HEK293 (cell line): ENCODE measurements around the gene PAQR6.

Experiments used
- CTCF ChIA-PET: fragments of 350-600 bp; formaldehyde crosslinking; extraction: SDS; loops from one replicate; lab custom pipeline; 2021; ENCODE audit warnings: antibody characterized with exemption; lab: Yijun Ruan, JAX
- POLR2A ChIA-PET: fragments of 300-600 bp; formaldehyde crosslinking; extraction: SDS; loops from one replicate; lab custom pipeline; 2020; ENCODE audit warnings: antibody characterized with exemption, inconsistent platforms; lab: Yijun Ruan, JAX
- H3K27ac ChIP-seq: fragments of 200-500 bp; sonication (Bioruptor generic); 2 replicates; pipeline ENCODE4 v1.5.1; 2014; ENCODE audit warnings: low read depth, low read length, control low read depth, inconsistent platforms; ENCODE audit errors: extremely low read depth
- H3K36me3 ChIP-seq, 2 experiments: fragments of 200-500 bp in 1 of 2; sonication (Bioruptor generic) in 1 of 2; 1 replicate in 1 of 2; 2 replicates in 1 of 2; pipeline ENCODE4 v1.5.1; 2014 to 2017; ENCODE audit warnings: inconsistent platforms in 2 of 2, low read length in 2 of 2; ENCODE audit not compliant: control insufficient read depth in 2 of 2, insufficient read depth in 1 of 2
- H3K4me1 ChIP-seq: fragments of 200-500 bp; sonication (Bioruptor generic); 2 replicates; pipeline ENCODE4 v1.5.1; 2014; ENCODE audit warnings: mild to moderate bottlenecking, low read length, inconsistent platforms; ENCODE audit not compliant: control insufficient read depth, insufficient read depth
- H3K4me3 ChIP-seq: 2 replicates; pipeline ENCODE4 v1.5.1; 2011; ENCODE audit warnings: low read depth, mild to moderate bottlenecking, control low read depth, low read length, moderate library complexity
- H3K9me3 ChIP-seq: fragments of 200-500 bp; sonication (Bioruptor generic); 2 replicates; pipeline ENCODE4 v1.5.1; 2014; ENCODE audit warnings: low read depth, low read length, inconsistent platforms; ENCODE audit not compliant: control insufficient read depth, insufficient read depth
- GLIS2 ChIP-seq: fragments of 450-650 bp; formaldehyde crosslinking; IDR thresholded peaks from 2 replicates; pipeline ENCODE4 v1.5.1; 2016; ENCODE audit warnings: missing biosample characterization, missing genetic modification characterization
- HOXC10 ChIP-seq: sonication (generic); formaldehyde crosslinking; IDR thresholded peaks from 2 replicates; pipeline ENCODE4 v1.8.1; 2023; ENCODE audit warnings: mild to moderate bottlenecking, missing genetic modification reagents
- OSR2 ChIP-seq: fragments of 450-650 bp; formaldehyde crosslinking; IDR thresholded peaks from 2 replicates; pipeline ENCODE4 v1.5.1; 2016; ENCODE audit warnings: missing biosample characterization, missing genetic modification characterization
- PRDM1 ChIP-seq: fragments of 450-650 bp; formaldehyde crosslinking; IDR thresholded peaks from 2 replicates; pipeline ENCODE4; 2016; ENCODE audit warnings: missing biosample characterization, missing genetic modification characterization
- YY2 ChIP-seq: fragments of 450-650 bp; formaldehyde crosslinking; IDR thresholded peaks from 2 replicates; pipeline ENCODE4 v1.5.1; 2016; ENCODE audit warnings: missing biosample characterization, missing genetic modification characterization
- ZBTB17 ChIP-seq: fragments of 450-650 bp; formaldehyde crosslinking; IDR thresholded peaks from 2 replicates; pipeline ENCODE4 v1.5.1; 2016; ENCODE audit warnings: missing biosample characterization, missing genetic modification characterization
- ZBTB49 ChIP-seq: fragments of 450-650 bp; formaldehyde crosslinking; IDR thresholded peaks from 2 replicates; pipeline ENCODE4 v1.5.1; 2016; ENCODE audit warnings: missing biosample characterization, missing genetic modification characterization, low read depth
- ZFP37 ChIP-seq: fragments of 450-650 bp; formaldehyde crosslinking; IDR thresholded peaks from 2 replicates; pipeline ENCODE4 v1.5.1; 2016; ENCODE audit warnings: missing biosample characterization, missing genetic modification characterization
- ZNF175 ChIP-seq: fragments of 450-650 bp; formaldehyde crosslinking; IDR thresholded peaks from 2 replicates; pipeline ENCODE4 v1.5.1; 2016; ENCODE audit warnings: missing biosample characterization, missing genetic modification characterization
- ZNF19 ChIP-seq: fragments of 450-650 bp; formaldehyde crosslinking; IDR thresholded peaks from 2 replicates; pipeline ENCODE4; 2016; ENCODE audit warnings: missing biosample characterization, missing genetic modification characterization, low read depth
- ZNF223 ChIP-seq: fragments of 450-650 bp; formaldehyde crosslinking; IDR thresholded peaks from 2 replicates; pipeline ENCODE4 v1.5.1; 2016; ENCODE audit warnings: missing biosample characterization, missing genetic modification characterization
- ZNF335 ChIP-seq: fragments of 450-650 bp; formaldehyde crosslinking; conservative IDR thresholded peaks from 2 replicates; pipeline ENCODE4 v1.5.1; 2016; ENCODE audit warnings: missing biosample characterization, missing genetic modification characterization
- ZNF394 ChIP-seq: fragments of 450-650 bp; formaldehyde crosslinking; IDR thresholded peaks from 2 replicates; pipeline ENCODE4 v1.5.1; 2016; ENCODE audit warnings: missing biosample characterization, missing genetic modification characterization, mild to moderate bottlenecking, moderate library complexity, borderline replicate concordance
- ZNF416 ChIP-seq: fragments of 450-650 bp; formaldehyde crosslinking; IDR thresholded peaks from 2 replicates; pipeline ENCODE4 v1.5.1; 2016; ENCODE audit warnings: missing biosample characterization, missing genetic modification characterization
- ZNF433 ChIP-seq: fragments of 450-650 bp; formaldehyde crosslinking; IDR thresholded peaks from 2 replicates; pipeline ENCODE4 v1.5.1; 2016; ENCODE audit warnings: missing biosample characterization, missing genetic modification characterization, low read depth
- ZNF473 ChIP-seq: fragments of 450-650 bp; formaldehyde crosslinking; IDR thresholded peaks from 2 replicates; pipeline ENCODE4 v1.5.1; 2017; ENCODE audit warnings: missing biosample characterization, missing genetic modification characterization
- ZNF48 ChIP-seq: fragments of 450-650 bp; formaldehyde crosslinking; IDR thresholded peaks from 2 replicates; pipeline ENCODE4 v1.5.1; 2016; ENCODE audit warnings: missing biosample characterization, missing genetic modification characterization
- ZNF549 ChIP-seq: fragments of 450-650 bp; IDR thresholded peaks from 2 replicates; pipeline ENCODE4 v1.5.1; 2018; ENCODE audit warnings: missing biosample characterization, missing genetic modification characterization, mild to moderate bottlenecking, inconsistent platforms, moderate library complexity
- ZNF600 ChIP-seq: fragments of 450-650 bp; formaldehyde crosslinking; IDR thresholded peaks from 2 replicates; pipeline ENCODE4 v1.5.1; 2016; ENCODE audit warnings: missing biosample characterization, missing genetic modification characterization
- ZNF623 ChIP-seq: fragments of 450-650 bp; formaldehyde crosslinking; IDR thresholded peaks from 2 replicates; pipeline ENCODE4 v1.5.1; 2016; ENCODE audit warnings: missing biosample characterization, missing genetic modification characterization
- ZNF76 ChIP-seq: fragments of 450-650 bp; formaldehyde crosslinking; IDR thresholded peaks from 2 replicates; pipeline ENCODE4; 2016; ENCODE audit warnings: low read depth, missing biosample characterization, missing genetic modification characterization, borderline replicate concordance
- ZSCAN16 ChIP-seq: fragments of 450-650 bp; formaldehyde crosslinking; IDR thresholded peaks from 2 replicates; pipeline ENCODE4 v1.5.1; 2016; ENCODE audit warnings: missing biosample characterization, missing genetic modification characterization
- TF ChIP-seq, protein P1 (sequence below): fragments of 450-650 bp; formaldehyde crosslinking; IDR thresholded peaks from 2 replicates; pipeline ENCODE4 v1.5.1; 2016; ENCODE audit warnings: missing biosample characterization, missing genetic modification characterization
- TF ChIP-seq, protein P2 (sequence below): fragments of 450-650 bp; formaldehyde crosslinking; IDR thresholded peaks from 2 replicates; pipeline ENCODE4 v1.5.1; 2016; ENCODE audit warnings: missing biosample characterization, missing genetic modification characterization
- TF ChIP-seq, protein P3 (sequence below): fragments of 450-650 bp; formaldehyde crosslinking; IDR thresholded peaks from 2 replicates; pipeline ENCODE4 v1.5.1; 2016; ENCODE audit warnings: missing biosample characterization, missing genetic modification characterization, borderline replicate concordance

PAQR6 gene

DNA sequence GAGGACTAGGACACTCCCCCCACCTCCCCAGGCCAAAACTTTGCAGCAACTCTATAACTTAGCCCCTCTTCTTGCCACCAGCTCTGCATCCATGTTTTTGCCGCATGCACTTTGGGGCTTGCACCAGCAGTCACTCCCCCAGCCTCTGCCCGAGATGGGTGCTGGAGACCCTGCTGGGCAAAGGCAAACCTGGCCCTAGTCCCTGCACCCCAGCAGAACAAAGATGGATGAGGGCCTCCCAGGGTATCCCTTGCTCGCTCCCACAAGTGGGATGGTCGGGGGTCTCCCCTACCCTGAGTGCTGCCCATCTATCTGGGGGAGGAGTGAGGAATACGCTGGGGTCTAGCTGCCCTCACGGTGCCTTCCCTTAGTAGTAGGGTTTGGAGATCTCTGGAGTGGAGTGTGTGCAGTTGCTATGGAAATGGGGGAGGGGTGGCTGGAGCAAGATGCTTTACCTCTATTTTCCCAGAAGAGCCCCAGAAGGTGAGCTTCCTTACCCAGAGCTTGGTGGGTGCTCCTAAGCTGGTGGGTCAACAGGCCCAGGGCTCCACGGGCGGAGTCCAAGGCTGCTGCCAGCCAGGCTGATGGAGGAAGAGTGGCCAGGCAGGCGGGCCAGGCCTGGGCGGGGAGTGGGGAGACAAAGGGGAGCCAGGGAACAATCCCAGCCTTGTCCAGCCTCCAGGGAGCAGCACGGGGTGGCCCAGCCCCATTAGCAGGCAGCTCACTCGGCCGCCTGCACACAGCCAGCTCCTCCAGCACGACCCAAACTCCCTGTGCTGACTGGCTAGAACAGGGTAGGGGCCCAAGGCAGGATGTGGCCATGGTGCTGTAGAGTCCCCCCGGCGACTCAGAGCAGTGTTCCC is at the start of gene PAQR6:
Gene PAQR6, minus strand, starts transcription at position 597 of the 863 bp plus-strand sequence. CDS start 1,325 bp downstream, outside the sequence.
- H3K36me3 ChIP-seq, result peaks cover 0 to 47% of the 10 kb centered on the region in 2 experiments; a peak in 1 of 3 replicates
- TF ChIP-seq ZBTB17 (0 out of 2 replicates have a peak, but pooled peaks have one; percentile 10), ZNF600 (tag by site-specific recombination) (peak; percentile 95), ZSCAN16 (tag by site-specific recombination) (no peak), GLIS2 (tag by site-specific recombination) (peak; percentile 46)
- H3K4me3 ChIP-seq, result no peak within 1 kb of the TSS
- no peaks in the 10 kb centered on the region for H3K4me1 ChIP-seq
- ChIA-PET POLR2A (interaction anchor here (0.6 to 1.8 kb wide), 3 partner anchors 12 to 34 kb away, joined by 3 to 5 read pairs (median 5); partner anchors contain the start of gene PMF1), CTCF (interaction anchor here (0.5 to 0.9 kb wide), 4 partner anchors 23 to 151 kb away, joined by 3 to 4 read pairs (median 3); partner anchors contain the start of gene SMG5)
- H3K9me3 ChIP-seq, result no peaks in the 10 kb centered on the region
- H3K27ac ChIP-seq, result no peak within 1 kb of the TSS

DNA sequence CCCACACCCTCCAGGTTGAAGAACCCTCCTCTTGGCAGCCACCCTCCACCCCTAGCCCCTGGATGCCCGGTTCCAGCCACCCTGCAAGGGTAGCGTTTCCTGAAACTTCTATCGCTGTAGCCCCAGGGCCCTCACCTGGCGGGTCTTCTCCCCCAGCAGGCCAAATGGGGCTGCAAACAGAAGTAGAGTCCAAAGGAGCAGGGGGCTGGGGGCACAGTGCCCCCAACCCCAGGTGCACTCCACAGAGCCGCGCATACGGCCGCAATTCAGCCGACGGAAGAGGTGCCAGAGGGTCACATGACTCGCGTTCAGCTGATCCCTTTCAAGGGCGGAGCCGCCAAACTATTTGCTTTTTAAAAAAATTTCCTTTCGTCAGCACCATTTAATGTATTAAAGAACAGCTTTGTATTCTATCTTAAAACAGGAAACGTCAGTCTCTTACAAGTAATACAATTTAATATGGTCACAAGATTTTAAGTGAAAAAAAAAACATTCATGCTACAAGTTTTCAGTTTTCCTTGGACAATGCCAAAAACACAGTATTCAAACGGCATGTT is 47.6 kb upstream of the PAQR6 start, which contains the start of gene GLMP:
Gene GLMP, minus strand, starts transcription at position 289 of the 557 bp plus-strand sequence. Its CDS starts 34 bp downstream, at position 255.
- Histone ChIP-seq H3K36me3 (peaks cover 0 to 34% of the 10 kb centered on the region in 2 experiments; a peak in 1 of 3 replicates), H3K4me3 (peak within 1 kb of the TSS; percentile 66), H3K27ac (no peak within 1 kb of the TSS; the same call in 1 of the 2 replicates), H3K4me1 (peaks cover 3% of the 10 kb centered on the region; the same call in 1 of the 2 replicates), H3K9me3 (no peaks in the 10 kb centered on the region)
- ChIA-PET CTCF (interaction anchor here (1.2 to 1.8 kb wide), 2 partner anchors 24 to 70 kb away, joined by 3 to 4 read pairs; no protein-coding TSS in a partner anchor), POLR2A (interaction anchor here (0.6 to 1.3 kb wide), 3 partner anchors 13 to 102 kb away, joined by 3 to 19 read pairs (median 7); partner anchors contain the start of genes SLC25A44 and SMG5)
- TF ChIP-seq ZNF48 (no peak), ZNF549 (tag by site-specific recombination) (no peak), ZSCAN16 (tag by site-specific recombination) (no peak), ZNF19 (tag by site-specific recombination) (no peak), HOXC10 (CRISPR knock-in tag) (no peak), ZNF416 (no peak), ZNF433 (tag by site-specific recombination) (no peak), ZNF223 (tag by site-specific recombination) (no peak), ZNF335 (tag by site-specific recombination) (peak; percentile 57), ZNF623 (no peak), ZFP37 (tag by site-specific recombination) (no peak), ZBTB49 (tag by site-specific recombination) (no peak), OSR2 (tag by site-specific recombination) (no peak), PRDM1 (tag by site-specific recombination) (no peak), ZNF175 (tag by site-specific recombination) (no peak), ZNF473 (no peak), YY2 (tag by site-specific recombination) (no peak), ZNF76 (tag by site-specific recombination) (no peak), ZNF394 (tag by site-specific recombination) (peak; percentile 92)
- TF ChIP-seq, protein P1, sequence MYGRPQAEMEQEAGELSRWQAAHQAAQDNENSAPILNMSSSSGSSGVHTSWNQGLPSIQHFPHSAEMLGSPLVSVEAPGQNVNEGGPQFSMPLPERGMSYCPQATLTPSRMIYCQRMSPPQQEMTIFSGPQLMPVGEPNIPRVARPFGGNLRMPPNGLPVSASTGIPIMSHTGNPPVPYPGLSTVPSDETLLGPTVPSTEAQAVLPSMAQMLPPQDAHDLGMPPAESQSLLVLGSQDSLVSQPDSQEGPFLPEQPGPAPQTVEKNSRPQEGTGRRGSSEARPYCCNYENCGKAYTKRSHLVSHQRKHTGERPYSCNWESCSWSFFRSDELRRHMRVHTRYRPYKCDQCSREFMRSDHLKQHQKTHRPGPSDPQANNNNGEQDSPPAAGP (tag by site-specific recombination), result no peak
- TF ChIP-seq, protein P2, sequence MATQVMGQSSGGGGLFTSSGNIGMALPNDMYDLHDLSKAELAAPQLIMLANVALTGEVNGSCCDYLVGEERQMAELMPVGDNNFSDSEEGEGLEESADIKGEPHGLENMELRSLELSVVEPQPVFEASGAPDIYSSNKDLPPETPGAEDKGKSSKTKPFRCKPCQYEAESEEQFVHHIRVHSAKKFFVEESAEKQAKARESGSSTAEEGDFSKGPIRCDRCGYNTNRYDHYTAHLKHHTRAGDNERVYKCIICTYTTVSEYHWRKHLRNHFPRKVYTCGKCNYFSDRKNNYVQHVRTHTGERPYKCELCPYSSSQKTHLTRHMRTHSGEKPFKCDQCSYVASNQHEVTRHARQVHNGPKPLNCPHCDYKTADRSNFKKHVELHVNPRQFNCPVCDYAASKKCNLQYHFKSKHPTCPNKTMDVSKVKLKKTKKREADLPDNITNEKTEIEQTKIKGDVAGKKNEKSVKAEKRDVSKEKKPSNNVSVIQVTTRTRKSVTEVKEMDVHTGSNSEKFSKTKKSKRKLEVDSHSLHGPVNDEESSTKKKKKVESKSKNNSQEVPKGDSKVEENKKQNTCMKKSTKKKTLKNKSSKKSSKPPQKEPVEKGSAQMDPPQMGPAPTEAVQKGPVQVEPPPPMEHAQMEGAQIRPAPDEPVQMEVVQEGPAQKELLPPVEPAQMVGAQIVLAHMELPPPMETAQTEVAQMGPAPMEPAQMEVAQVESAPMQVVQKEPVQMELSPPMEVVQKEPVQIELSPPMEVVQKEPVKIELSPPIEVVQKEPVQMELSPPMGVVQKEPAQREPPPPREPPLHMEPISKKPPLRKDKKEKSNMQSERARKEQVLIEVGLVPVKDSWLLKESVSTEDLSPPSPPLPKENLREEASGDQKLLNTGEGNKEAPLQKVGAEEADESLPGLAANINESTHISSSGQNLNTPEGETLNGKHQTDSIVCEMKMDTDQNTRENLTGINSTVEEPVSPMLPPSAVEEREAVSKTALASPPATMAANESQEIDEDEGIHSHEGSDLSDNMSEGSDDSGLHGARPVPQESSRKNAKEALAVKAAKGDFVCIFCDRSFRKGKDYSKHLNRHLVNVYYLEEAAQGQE (tag by site-specific recombination), result no peak
- TF ChIP-seq, protein P3, sequence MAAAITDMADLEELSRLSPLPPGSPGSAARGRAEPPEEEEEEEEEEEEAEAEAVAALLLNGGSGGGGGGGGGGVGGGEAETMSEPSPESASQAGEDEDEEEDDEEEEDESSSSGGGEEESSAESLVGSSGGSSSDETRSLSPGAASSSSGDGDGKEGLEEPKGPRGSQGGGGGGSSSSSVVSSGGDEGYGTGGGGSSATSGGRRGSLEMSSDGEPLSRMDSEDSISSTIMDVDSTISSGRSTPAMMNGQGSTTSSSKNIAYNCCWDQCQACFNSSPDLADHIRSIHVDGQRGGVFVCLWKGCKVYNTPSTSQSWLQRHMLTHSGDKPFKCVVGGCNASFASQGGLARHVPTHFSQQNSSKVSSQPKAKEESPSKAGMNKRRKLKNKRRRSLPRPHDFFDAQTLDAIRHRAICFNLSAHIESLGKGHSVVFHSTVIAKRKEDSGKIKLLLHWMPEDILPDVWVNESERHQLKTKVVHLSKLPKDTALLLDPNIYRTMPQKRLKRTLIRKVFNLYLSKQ (tag by site-specific recombination), result no peak
